ENCODE results near the gene CNOT3. TPM values are rescaled to one million over a fixed set of nuclear protein-coding genes. Genes with fewer than 3 reads are reported as not detected.

Gene CNOT3
- total and polyA plus RNA-seq, 2 of the 13 experiments (the other 11 are each of a cell fraction or from before 2014, with no cell fraction given): 4.3 to 5.8 TPM

GRCh38 chr19:54104998-54105715 lies 32.4 kb upstream of the CNOT3 start:
- H4K20me1 ChIP-seq (ENCODE audit: insufficient read depth, low read length): no peaks in the 10 kb centered on the region
- peaks cover 9% of the 10 kb centered on the region for H3K79me2 ChIP-seq (ENCODE audit: insufficient read depth, low read length)
- H3K4me3 ChIP-seq (replicated peaks in 1 of 3; ENCODE audit: insufficient read depth in 1 of 3, low read depth in 2 of 3, low read length in 3 of 3): no peak overlapping the region
- ChIA-PET CTCF (ENCODE audit: low intra/inter-chr PET ratio, low total read pairs) (no interaction called here), POLR2A (interaction anchor here (0.7 kb wide), 1 partner anchor 84 kb away, joined by 3 read pairs; the partner anchor contains the start of gene MBOAT7)
- 95% methylated on average over 11 of the region's 11 CpGs for WGBS (ENCODE audit: low lambda C conversion rate)
- H3K9ac ChIP-seq (ENCODE audit: insufficient read depth, low read depth, low read length): no peak overlapping the region
- H3K27ac ChIP-seq (ENCODE audit: extremely low read length, insufficient read depth, low read length): no peak overlapping the region
- no TSS peak for BruUV-seq (replicated peaks)
- H3K4me1 ChIP-seq (ENCODE audit: insufficient read depth, low read length): peaks cover 17% of the 10 kb centered on the region
- no peak overlapping the region for H3K4me2 ChIP-seq (ENCODE audit: low read depth, low read length)
- peaks cover 11 to 37% of the 10 kb centered on the region in 2 experiments; a peak in 4 of 5 replicates for H3K36me3 ChIP-seq (replicated peaks in 1 of 2; ENCODE audit: control insufficient read depth in 1 of 2, insufficient read depth in 2 of 2, low read length in 2 of 2)
- TF ChIP-seq, protein P1, sequence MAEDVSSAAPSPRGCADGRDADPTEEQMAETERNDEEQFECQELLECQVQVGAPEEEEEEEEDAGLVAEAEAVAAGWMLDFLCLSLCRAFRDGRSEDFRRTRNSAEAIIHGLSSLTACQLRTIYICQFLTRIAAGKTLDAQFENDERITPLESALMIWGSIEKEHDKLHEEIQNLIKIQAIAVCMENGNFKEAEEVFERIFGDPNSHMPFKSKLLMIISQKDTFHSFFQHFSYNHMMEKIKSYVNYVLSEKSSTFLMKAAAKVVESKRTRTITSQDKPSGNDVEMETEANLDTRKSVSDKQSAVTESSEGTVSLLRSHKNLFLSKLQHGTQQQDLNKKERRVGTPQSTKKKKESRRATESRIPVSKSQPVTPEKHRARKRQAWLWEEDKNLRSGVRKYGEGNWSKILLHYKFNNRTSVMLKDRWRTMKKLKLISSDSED (CRISPR knock-in tag; IDR thresholded peaks at IDR 0.05): no peak
- TF ChIP-seq SMARCC2 (IDR thresholded peaks at IDR 0.05): no peak
- TF ChIP-seq PAXIP1 (CRISPR knock-in tag; conservative IDR thresholded peaks at IDR 0.05): no peak
- in situ Hi-C loops (cut with HindIII; ENCODE audit: extremely low pct_ligation_motif_present, low pct_unique_long_range_greater_than_20kb) (no loop called here), intact Hi-C loops (cut with micrococcal nuclease; ENCODE audit: unreplicated experiment) (no loop called here)
- FAIRE-seq (no peak), DNase-seq (ENCODE audit: low spot score) (no peak), ATAC-seq (no peak)
- H2AFZ ChIP-seq (ENCODE audit: low read length): no peak overlapping the region
- no peaks in the 10 kb centered on the region; a peak in 1 of 5 replicates for H3K27me3 ChIP-seq (ENCODE audit: control insufficient read depth in 1 of 2, insufficient read depth in 2 of 2, low read length in 2 of 2)
- H3K9me3 ChIP-seq (ENCODE audit: low read length): no peaks in the 10 kb centered on the region

Data from HepG2 (cell line).